Measurements from ENCODE around the gene MRPL12.

The MRPL12 gene

GRCh38 chr17:81702934-81703746, at the start of gene MRPL12:
MRPL12 (plus strand) TSS chr17:81703367; CDS start chr17:81703502, 135 bp downstream.
- no peak for FAIRE-seq

GRCh38 chr17:81655378-81656117, 47.6 kb upstream of the MRPL12 start:
- FAIRE-seq: no peak

GRCh38 chr17:81656118-81656743, 46.9 kb upstream of the MRPL12 start, which contains the start of gene PDE6G:
PDE6G (minus strand) TSS chr17:81656542; CDS start chr17:81653305, 3,237 bp downstream.
- FAIRE-seq: no peak

GRCh38 chr17:81656835-81657234, 46.3 kb upstream of the MRPL12 start:
- no peak for FAIRE-seq

GRCh38 chr17:81659038-81659437, 44.1 kb upstream of the MRPL12 start:
- FAIRE-seq: no peak

- no peak for FAIRE-seq
Measured at GRCh38 chr17:81660441-81660840, 42.7 kb upstream of the MRPL12 start.

GRCh38 chr17:81662002-81662401, 41.2 kb upstream of the MRPL12 start:
- no peak for FAIRE-seq

GRCh38 chr17:81664051-81664470, 39.1 kb upstream of the MRPL12 start:
- FAIRE-seq: no peak

GRCh38 chr17:81665205-81666091, 37.7 kb upstream of the MRPL12 start:
- FAIRE-seq: no peak

- FAIRE-seq: no peak
Measured at GRCh38 chr17:81666092-81666341, 37.1 kb upstream of the MRPL12 start.

- FAIRE-seq: no peak
Measured at GRCh38 chr17:81666342-81667191, 36.6 kb upstream of the MRPL12 start, which contains the start of the genes CCDC137 and OXLD1. CCDC137 (plus strand) TSS chr17:81666737; CDS start chr17:81666767, 30 bp downstream. OXLD1 (minus strand) TSS chr17:81666605; CDS start chr17:81666577, 28 bp downstream.

GRCh38 chr17:81667754-81668153, 35.4 kb upstream of the MRPL12 start:
- FAIRE-seq: no peak

GRCh38 chr17:81672504-81672903, 30.7 kb upstream of the MRPL12 start:
- FAIRE-seq: no peak

GRCh38 chr17:81672954-81673353, 30.2 kb upstream of the MRPL12 start:
- FAIRE-seq: no peak

- no peak for FAIRE-seq
Measured at GRCh38 chr17:81673561-81674258, 29.5 kb upstream of the MRPL12 start.

GRCh38 chr17:81675515-81676221, 27.5 kb upstream of the MRPL12 start:
- FAIRE-seq: peak; percentile 86

GRCh38 chr17:81676906-81677305, 26.3 kb upstream of the MRPL12 start:
- FAIRE-seq: no peak

- FAIRE-seq: no peak
Measured at GRCh38 chr17:81680150-81680549, 23.0 kb upstream of the MRPL12 start.

- no peak for FAIRE-seq
Measured at GRCh38 chr17:81681672-81682071, 21.5 kb upstream of the MRPL12 start.

- FAIRE-seq: no peak
Measured at GRCh38 chr17:81682565-81683207, 20.5 kb upstream of the MRPL12 start.

Measured in TTC549 (cell line).